GM12878 (cell line): Measurements from ENCODE around the gene NGB. TPM values are rescaled to one million over a fixed set of nuclear protein-coding genes. Genes with fewer than 3 reads are reported as not detected.

Experiments
- ATAC-seq: fragments of 200-7000 bp; cut with Tn5 transposase; 3 replicates; pipeline ENCODE4 v1.9.1; 2020; ENCODE audit warnings: mild to moderate bottlenecking, moderate library complexity
- BruUV-seq: library from RNA; stranded (reverse); fragments of 400-500 nt; replicated peaks from 2 replicates; lab custom pipeline; 2021; lab: Mats Ljungman, UMichigan
- CTCF ChIA-PET: fragments of 300-600 bp; sonication (Branson Sonifier 250); formaldehyde crosslinking; extraction: SDS; loops from one replicate; lab custom pipeline; 2021; ENCODE audit warnings: inconsistent platforms; lab: Yijun Ruan, JAX
- POLR2A ChIA-PET: fragments of 350-600 bp; formaldehyde crosslinking; extraction: SDS; loops from one replicate; lab custom pipeline; 2021; ENCODE audit warnings: inconsistent platforms; lab: Charles Lee
- RAD21 ChIA-PET: fragments of 300-600 bp; sonication (Branson Sonifier 250); formaldehyde crosslinking; loops from one replicate; lab custom pipeline; 2023; ENCODE audit warnings: antibody characterized with exemption; ENCODE audit not compliant: unreplicated experiment; lab: Charles Lee
- SMC1A ChIA-PET: fragments of 300-600 bp; sonication (Branson Sonifier 250); formaldehyde crosslinking; loops from one replicate; lab custom pipeline; 2023; ENCODE audit not compliant: unreplicated experiment, uncharacterized antibody; lab: Charles Lee
- DNase-seq: peaks from one replicate; pipeline ENCODE4 v3.0.0-alpha.2; 2011; ENCODE audit warnings: low read depth, low spot score
- FAIRE-seq: peaks from 3 replicates; lab custom pipeline; 2011; peaks lifted over from hg19 to GRCh38; lab: Jason Lieb, UNC
- H2AFZ ChIP-seq: 2 replicates; pipeline ENCODE4 v1.6.0; 2011; ENCODE audit warnings: low read depth, low read length, control low read depth; ENCODE audit not compliant: control insufficient read depth
- H3K27ac ChIP-seq: 2 replicates; pipeline ENCODE4 v1.5.1; 2011; ENCODE audit warnings: control low read depth; ENCODE audit not compliant: control insufficient read depth, insufficient read depth
- H3K27me3 ChIP-seq, 2 experiments: replicated peaks in 1 of 2; 2 replicates each; pipeline versions ENCODE4 v1.6.0 to v1.6.1; 2011; ENCODE audit warnings: low read length in 1 of 2; ENCODE audit not compliant: control insufficient read depth in 2 of 2, insufficient read depth in 2 of 2
- H3K36me3 ChIP-seq, 2 experiments: 2 replicates each; pipeline ENCODE4 v1.5.1; 2011; ENCODE audit warnings: low read length in 1 of 2; ENCODE audit not compliant: control insufficient read depth in 2 of 2, insufficient read depth in 2 of 2
- H3K4me1 ChIP-seq: 2 replicates; pipeline ENCODE4 v1.6.1; 2011; ENCODE audit warnings: mild to moderate bottlenecking, low read length, moderate library complexity, mixed read lengths; ENCODE audit not compliant: control insufficient read depth, insufficient read depth
- H3K4me2 ChIP-seq: 2 replicates; pipeline ENCODE4 v1.6.0; 2011; ENCODE audit warnings: control low read depth; ENCODE audit not compliant: control insufficient read depth, insufficient read depth
- H3K4me3 ChIP-seq: fragments of 200-600 bp; sonication (generic); 2 replicates; pipeline ENCODE4 v1.5.1; 2016
- H3K79me2 ChIP-seq: 2 replicates; pipeline ENCODE4 v1.6.0; 2011; ENCODE audit warnings: low read length; ENCODE audit not compliant: control insufficient read depth, insufficient read depth
- H3K9ac ChIP-seq: 2 replicates; pipeline ENCODE4 v1.8.0; 2011; ENCODE audit warnings: low read length, control low read depth, mixed read lengths; ENCODE audit not compliant: control insufficient read depth, insufficient read depth
- H3K9me3 ChIP-seq: replicated peaks from 3 replicates; pipeline ENCODE4 v1.5.1; 2011; ENCODE audit warnings: mild to moderate bottlenecking, low read length; ENCODE audit not compliant: control insufficient read depth, insufficient read depth
- H4K20me1 ChIP-seq: 2 replicates; pipeline ENCODE4 v1.6.0; 2011; ENCODE audit not compliant: control insufficient read depth, insufficient read depth
- BCL3 ChIP-seq: IDR thresholded peaks from 2 replicates; pipeline ENCODE4 v1.6.1; 2011; ENCODE audit warnings: borderline replicate concordance, low read depth, mild to moderate bottlenecking, moderate library complexity, low read length; ENCODE audit not compliant: insufficient read depth, poor library complexity, severe bottlenecking
- CBX3 ChIP-seq: fragments of 200-600 bp; sonication (generic); IDR thresholded peaks from 2 replicates; pipeline ENCODE4 v1.6.1; 2016; ENCODE audit warnings: low read depth, borderline replicate concordance
- CTCF ChIP-seq, 3 experiments: IDR thresholded peaks in 2 of 3; conservative IDR thresholded peaks in 1 of 3; 2 replicates each; pipeline ENCODE4 v1.5.1; 2011; ENCODE audit warnings: low read depth in 3 of 3, low read length in 3 of 3, mild to moderate bottlenecking in 3 of 3, control low read depth in 2 of 3, moderate library complexity in 2 of 3, inconsistent platforms in 1 of 3, mixed read lengths in 1 of 3; ENCODE audit not compliant: control insufficient read depth in 2 of 3, insufficient read depth in 1 of 3; ENCODE audit errors: extremely low read depth in 1 of 3
- MLLT1 ChIP-seq: fragments of 450-650 bp; IDR thresholded peaks from 2 replicates; pipeline ENCODE4 v1.6.1; 2016; ENCODE audit warnings: mild to moderate bottlenecking
- NFXL1 ChIP-seq: fragments of 450-650 bp; IDR thresholded peaks from 2 replicates; pipeline ENCODE4 v1.6.1; 2017; ENCODE audit warnings: antibody characterized with exemption, mild to moderate bottlenecking, borderline replicate concordance
- NR2F1 ChIP-seq: fragments of 450-650 bp; conservative IDR thresholded peaks from 2 replicates; pipeline ENCODE4 v1.6.1; 2017; ENCODE audit warnings: mild to moderate bottlenecking
- PBX3 ChIP-seq: IDR thresholded peaks from 2 replicates; pipeline ENCODE4 v1.6.1; 2011; ENCODE audit warnings: mild to moderate bottlenecking, low read depth, low read length, moderate library complexity; ENCODE audit not compliant: insufficient replicate concordance
- RAD51 ChIP-seq: fragments of 450-650 bp; IDR thresholded peaks from 2 replicates; pipeline ENCODE4 v1.6.1; 2016; ENCODE audit warnings: moderate library complexity, mild to moderate bottlenecking, inconsistent platforms
- RUNX3 ChIP-seq: IDR thresholded peaks from 2 replicates; pipeline ENCODE4 v1.6.1; 2012; ENCODE audit warnings: low read length, inconsistent platforms
- SMARCA5 ChIP-seq: fragments of 450-650 bp; IDR thresholded peaks from 2 replicates; pipeline ENCODE4 v1.6.1; 2017; ENCODE audit warnings: mild to moderate bottlenecking
- SREBF2 ChIP-seq: IDR thresholded peaks from 2 replicates; pipeline ENCODE4 v1.6.1; 2012; ENCODE audit warnings: mild to moderate bottlenecking, low read length
- ZNF217 ChIP-seq: fragments of 450-650 bp; IDR thresholded peaks from 2 replicates; pipeline ENCODE4 v1.6.1; 2017; ENCODE audit warnings: antibody characterized with exemption, mild to moderate bottlenecking
- ZNF687 ChIP-seq: fragments of 450-650 bp; IDR thresholded peaks from 2 replicates; pipeline ENCODE4 v1.6.1; 2017; ENCODE audit warnings: mild to moderate bottlenecking, moderate library complexity
- WGBS: methylation state at CpG from one replicate; pipeline ENCODE4 v1.1.6; 2016; ENCODE audit warnings: low lambda C conversion rate; ENCODE audit not compliant: insufficient replicate concordance, insufficient coverage; ENCODE audit errors: missing lambda C conversion rate; 5-methylcytosine and 5-hydroxymethylcytosine counted together
- in situ Hi-C: fragments of 300-500 bp; cut with MboI; formaldehyde crosslinking; loops from 9 replicates; pipeline ENCODE4 v1.14.3; 2018; ENCODE audit warnings: mixed read lengths
- intact Hi-C: fragments of 100-400 bp; cut with micrococcal nuclease; formaldehyde crosslinking; loops from one replicate; pipeline ENCODE4 v1.14.2; 2022; ENCODE audit not compliant: unreplicated experiment
- polyA plus RNA-seq, 11 experiments: library from polyadenylated mRNA; depleted of rRNA in 4 of 11; unstranded in 6 of 11; stranded (reverse) in 5 of 11; fragments of >200 nt; fragmentation: Nextera tagmentation in 4 of 11; fragmentation: Illumina TruSeq in 1 of 11; extraction: Ambion mirVana in 4 of 11; extraction: Trizol in 1 of 11; gene quantifications; 1 replicate in 1 of 11; 2 replicates in 10 of 11; pipeline versions ENCODE4 v1.2.1 to v1.2.3, GENCODE V29; 2011 to 2016; ENCODE audit warnings: inconsistent platforms in 2 of 11, missing spikeins in 2 of 11, low read depth in 1 of 11
- total RNA-seq, 4 experiments: library from RNA; depleted of rRNA in 3 of 4; stranded (reverse); fragments of >200 nt in 3 of 4; fragmentation: Illumina TruSeq in 1 of 4; extraction: Trizol in 1 of 4; gene quantifications; 2 replicates each; pipeline versions ENCODE4 v1.2.1 to v1.2.3, GENCODE V29; 2013 to 2021

Gene NGB
- total and polyA plus RNA-seq, 10 of the 15 experiments (the other 5 are each of a cell fraction or from before 2014, with no cell fraction given) = 0.19 TPM; not detected in 9

GRCh38 chr14:77236814-77237213 lies 34.2 kb downstream of the NGB start (continued):
- no peak for TF ChIP-seq BCL3

- DNase-seq (no peak), FAIRE-seq (no peak), ATAC-seq (no peak)
- Histone ChIP-seq H2AFZ (no peak overlapping the region), H3K36me3 (no peaks in the 10 kb centered on the region), H3K4me2 (no peak overlapping the region), H3K27ac (no peak overlapping the region), H3K9ac (no peak overlapping the region), H3K9me3 (no peaks in the 10 kb centered on the region), H3K4me3 (no peak overlapping the region), H4K20me1 (no peaks in the 10 kb centered on the region), H3K4me1 (no peaks in the 10 kb centered on the region), H3K27me3 (peaks cover 0 to 2% of the 10 kb centered on the region in 2 experiments; a peak in 1 of 4 replicates), H3K79me2 (no peaks in the 10 kb centered on the region)
- ChIA-PET POLR2A (no interaction called here), SMC1A (interaction anchor here (0.8 to 1.1 kb wide), 2 partner anchors 41 to 85 kb away, joined by 3 to 5 read pairs; no protein-coding TSS in a partner anchor), RAD21 (no interaction called here), CTCF (no interaction called here)
- intact Hi-C loops (no loop called here), in situ Hi-C loops (no loop called here)
- no TSS peak for BruUV-seq
- 0% methylated on average over 3 of the region's 3 CpGs for WGBS
- TF ChIP-seq MLLT1 = no peak
- TF ChIP-seq CBX3 = no peak
- TF ChIP-seq SREBF2 = no peak
- no peak for TF ChIP-seq NFXL1
- TF ChIP-seq PBX3 = no peak
- no peak for TF ChIP-seq NR2F1
- no peak for TF ChIP-seq ZNF217
- TF ChIP-seq RAD51 = no peak
- TF ChIP-seq RUNX3 = no peak
- no peak for TF ChIP-seq SMARCA5
- no peak for TF ChIP-seq ZNF687
- TF ChIP-seq CTCF (IDR thresholded peaks at IDR 0.05 in 2 of 3, conservative IDR thresholded peaks at IDR 0.05 in 1 of 3; ENCODE audit: control insufficient read depth in 2 of 3, extremely low read depth in 1 of 3, insufficient read depth in 1 of 3, low read depth in 3 of 3, low read length in 3 of 3) = no peak
Measured at GRCh38 chr14:77231721-77232120, 39.3 kb downstream of the NGB start.
